ENCODE results near the gene PCDHGA1. TPM values are rescaled to one million over a fixed set of nuclear protein-coding genes. Genes with fewer than 3 reads are reported as not detected.
"Not testable (repeated sequence)": the region's sequence is repeated elsewhere in the genome, so short reads cannot be mapped to it uniquely, and the experiment has no call there.

PCDHGA1 gene
- total RNA-seq, 1 experiment from 2014 or later: 2.2 TPM

DNA sequence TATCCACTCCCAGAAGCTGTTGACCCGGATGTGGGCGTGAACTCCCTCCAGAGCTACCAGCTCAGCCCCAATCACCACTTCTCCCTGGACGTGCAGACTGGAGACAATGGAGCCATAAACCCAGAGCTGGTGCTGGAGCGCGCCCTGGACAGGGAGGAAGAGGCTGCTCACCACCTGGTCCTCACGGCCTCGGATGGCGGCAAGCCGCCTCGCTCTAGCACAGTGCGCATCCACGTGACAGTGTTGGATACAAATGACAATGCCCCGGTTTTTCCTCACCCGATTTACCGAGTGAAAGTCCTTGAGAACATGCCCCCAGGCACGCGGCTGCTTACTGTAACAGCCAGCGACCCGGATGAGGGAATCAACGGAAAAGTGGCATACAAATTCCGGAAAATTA is 63.0 kb downstream of the PCDHGA1 start:
- H3K4me1 ChIP-seq (ENCODE audit: insufficient read depth, low read length, poor library complexity, severe bottlenecking): no peaks in the 10 kb centered on the region
- no TSS peak for BruUV-seq (replicated peaks)
- intact Hi-C loops (cut with micrococcal nuclease; ENCODE audit: unreplicated experiment): no loop called here
- H3K9me3 ChIP-seq (ENCODE audit: low read depth, low read length, poor library complexity, severe bottlenecking): peaks cover 53% of the 10 kb centered on the region
- no peak overlapping the region for H3K4me3 ChIP-seq (ENCODE audit: low read depth, low read length, poor library complexity, severe bottlenecking)
- CTCF ChIA-PET: no interaction called here
- no peak overlapping the region for H3K27ac ChIP-seq (ENCODE audit: low read depth, low read length, poor library complexity, severe bottlenecking)
- H3K36me3 ChIP-seq (ENCODE audit: insufficient read depth, low read length, poor library complexity, severe bottlenecking): no peaks in the 10 kb centered on the region
- no peaks in the 10 kb centered on the region for H3K27me3 ChIP-seq (replicated peaks; ENCODE audit: insufficient read depth, low read depth, low read length, poor library complexity)
- no peak for DNase-seq (ENCODE audit: low spot score)
- POLR2A ChIA-PET (ENCODE audit: low non-redundant PET): no interaction called here
- TF ChIP-seq EZH2 (IDR thresholded peaks at IDR 0.05; ENCODE audit: borderline replicate concordance, low read depth, low read length, poor library complexity, severe bottlenecking): no peak
- TF ChIP-seq, protein P1, sequence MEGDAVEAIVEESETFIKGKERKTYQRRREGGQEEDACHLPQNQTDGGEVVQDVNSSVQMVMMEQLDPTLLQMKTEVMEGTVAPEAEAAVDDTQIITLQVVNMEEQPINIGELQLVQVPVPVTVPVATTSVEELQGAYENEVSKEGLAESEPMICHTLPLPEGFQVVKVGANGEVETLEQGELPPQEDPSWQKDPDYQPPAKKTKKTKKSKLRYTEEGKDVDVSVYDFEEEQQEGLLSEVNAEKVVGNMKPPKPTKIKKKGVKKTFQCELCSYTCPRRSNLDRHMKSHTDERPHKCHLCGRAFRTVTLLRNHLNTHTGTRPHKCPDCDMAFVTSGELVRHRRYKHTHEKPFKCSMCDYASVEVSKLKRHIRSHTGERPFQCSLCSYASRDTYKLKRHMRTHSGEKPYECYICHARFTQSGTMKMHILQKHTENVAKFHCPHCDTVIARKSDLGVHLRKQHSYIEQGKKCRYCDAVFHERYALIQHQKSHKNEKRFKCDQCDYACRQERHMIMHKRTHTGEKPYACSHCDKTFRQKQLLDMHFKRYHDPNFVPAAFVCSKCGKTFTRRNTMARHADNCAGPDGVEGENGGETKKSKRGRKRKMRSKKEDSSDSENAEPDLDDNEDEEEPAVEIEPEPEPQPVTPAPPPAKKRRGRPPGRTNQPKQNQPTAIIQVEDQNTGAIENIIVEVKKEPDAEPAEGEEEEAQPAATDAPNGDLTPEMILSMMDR (conservative IDR thresholded peaks at IDR 0.05; ENCODE audit: low read depth, low read length): no peak

DNA sequence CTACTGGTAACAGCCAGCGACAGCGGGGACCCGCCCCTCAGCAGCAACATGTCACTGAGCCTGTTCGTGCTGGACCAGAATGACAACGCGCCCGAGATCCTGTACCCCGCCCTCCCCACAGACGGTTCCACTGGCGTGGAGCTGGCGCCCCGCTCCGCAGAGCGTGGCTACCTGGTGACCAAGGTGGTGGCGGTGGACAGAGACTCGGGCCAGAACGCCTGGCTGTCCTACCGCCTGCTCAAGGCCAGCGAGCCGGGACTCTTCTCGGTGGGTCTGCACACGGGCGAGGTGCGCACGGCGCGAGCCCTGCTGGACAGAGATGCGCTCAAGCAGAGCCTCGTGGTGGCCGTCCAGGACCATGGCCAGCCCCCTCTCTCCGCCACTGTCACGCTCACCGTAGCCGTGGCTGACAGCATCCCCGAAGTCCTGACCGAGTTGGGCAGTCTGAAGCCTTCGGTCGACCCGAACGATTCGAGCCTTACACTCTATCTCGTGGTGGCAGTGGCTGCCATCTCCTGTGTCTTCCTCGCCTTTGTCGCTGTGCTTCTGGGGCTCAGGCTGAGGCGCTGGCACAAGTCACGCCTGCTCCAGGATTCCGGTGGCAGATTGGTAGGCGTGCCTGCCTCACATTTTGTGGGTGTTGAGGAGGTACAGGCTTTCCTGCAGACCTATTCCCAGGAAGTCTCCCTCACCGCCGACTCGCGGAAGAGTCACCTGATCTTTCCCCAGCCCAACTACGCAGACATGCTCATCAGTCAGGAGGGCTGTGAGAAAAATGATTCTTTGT is 64.3 kb downstream of the PCDHGA1 start:
- H3K4me3 ChIP-seq (ENCODE audit: low read depth, low read length, poor library complexity, severe bottlenecking); CTCF ChIA-PET; H3K27ac ChIP-seq (ENCODE audit: low read depth, low read length, poor library complexity, severe bottlenecking); BruUV-seq (replicated peaks); DNase-seq (ENCODE audit: low spot score); POLR2A ChIA-PET (ENCODE audit: low non-redundant PET); H3K27me3 ChIP-seq (replicated peaks; ENCODE audit: insufficient read depth, low read depth, low read length, poor library complexity); H3K4me1 ChIP-seq (ENCODE audit: insufficient read depth, low read length, poor library complexity, severe bottlenecking): not testable (repeated sequence)
- intact Hi-C loops (cut with micrococcal nuclease; ENCODE audit: unreplicated experiment): loop anchor here (5.0 kb wide), 1 partner anchor 128 kb away; no protein-coding TSS in a partner anchor
- Histone ChIP-seq H3K36me3 (ENCODE audit: insufficient read depth, low read length, poor library complexity, severe bottlenecking) (peaks cover 12% of the 10 kb centered on the region), H3K9me3 (ENCODE audit: low read depth, low read length, poor library complexity, severe bottlenecking) (peaks cover 53% of the 10 kb centered on the region)

- CTCF ChIA-PET: interaction anchor here (1.2 to 1.5 kb wide), 3 partner anchors 160 to 174 kb away, joined by 3 to 7 read pairs (median 5); partner anchors contain the start of gene PCDHB14
- peak within 1 kb of the TSS; percentile 37 for H3K27ac ChIP-seq (ENCODE audit: low read depth, low read length, poor library complexity, severe bottlenecking)
- TF ChIP-seq, protein P1 (conservative IDR thresholded peaks at IDR 0.05; ENCODE audit: low read depth, low read length): peak; percentile 62
- peak within 1 kb of the TSS; percentile 39 for H3K4me3 ChIP-seq (ENCODE audit: low read depth, low read length, poor library complexity, severe bottlenecking)
- H3K36me3 ChIP-seq (ENCODE audit: insufficient read depth, low read length, poor library complexity, severe bottlenecking): peaks cover 27% of the 10 kb centered on the region
- H3K27me3 ChIP-seq (replicated peaks; ENCODE audit: insufficient read depth, low read depth, low read length, poor library complexity); BruUV-seq (replicated peaks); POLR2A ChIA-PET (ENCODE audit: low non-redundant PET); H3K4me1 ChIP-seq (ENCODE audit: insufficient read depth, low read length, poor library complexity, severe bottlenecking): not testable (repeated sequence)
- intact Hi-C loops (cut with micrococcal nuclease; ENCODE audit: unreplicated experiment): loop anchor here (5.0 kb wide), 1 partner anchor 124 kb away; no protein-coding TSS in a partner anchor
- peaks cover 53% of the 10 kb centered on the region for H3K9me3 ChIP-seq (ENCODE audit: low read depth, low read length, poor library complexity, severe bottlenecking)
- DNase-seq (ENCODE audit: low spot score): peak; percentile 66
Measured at GRCh38 chr5:141397756-141398551, 67.6 kb downstream of the PCDHGA1 start, which contains the start of gene PCDHGB5. TSS of gene PCDHGB5 (plus strand) at chr5:141397947. CDS start at chr5:141398128, 181 bp downstream.

Data from A673 (cell line).